ENCODE data around the gene RIMS1.

The RIMS1 gene

DNA sequence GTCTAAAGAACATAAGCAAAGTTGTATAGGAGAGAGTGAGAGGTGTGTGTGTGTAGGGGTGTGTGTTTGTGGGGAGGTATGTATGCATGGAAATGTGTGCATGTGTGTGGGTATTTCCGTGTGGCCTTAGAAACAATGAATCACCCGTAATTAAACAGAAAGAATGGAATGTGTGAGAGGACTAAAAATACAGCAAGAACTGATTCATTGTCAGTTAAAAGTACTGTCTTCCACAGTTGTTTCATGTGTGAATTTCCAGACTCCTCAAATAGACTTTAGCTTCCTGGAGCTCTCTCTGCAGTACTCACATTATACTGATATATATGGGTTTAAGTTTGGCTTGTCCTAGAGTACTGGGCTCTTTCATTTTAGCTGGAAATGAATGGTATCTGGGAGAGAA lies 145.7 kb downstream of the RIMS1 start:
- Histone ChIP-seq H3K4me3 (replicated peaks; ENCODE audit: insufficient read depth, low read length) (no peak overlapping the region), H3K27ac (replicated peaks) (no peak overlapping the region), H3K27me3 (ENCODE audit: insufficient read depth, poor library complexity, severe bottlenecking) (peaks cover 3% of the 10 kb centered on the region)
- DNase-seq (ENCODE audit: low read depth in 1 of 2, low spot score in 1 of 2), result no peak
- TF ChIP-seq CTCF (IDR thresholded peaks at IDR 0.05; ENCODE audit: insufficient read depth, low read length), result no peak
- TF ChIP-seq SPI1 (IDR thresholded peaks at IDR 0.05; ENCODE audit: borderline replicate concordance, low read depth), result no peak
- no peak for TF ChIP-seq GABPA (IDR thresholded peaks at IDR 0.05; ENCODE audit: low read depth)
- TF ChIP-seq, protein P1, sequence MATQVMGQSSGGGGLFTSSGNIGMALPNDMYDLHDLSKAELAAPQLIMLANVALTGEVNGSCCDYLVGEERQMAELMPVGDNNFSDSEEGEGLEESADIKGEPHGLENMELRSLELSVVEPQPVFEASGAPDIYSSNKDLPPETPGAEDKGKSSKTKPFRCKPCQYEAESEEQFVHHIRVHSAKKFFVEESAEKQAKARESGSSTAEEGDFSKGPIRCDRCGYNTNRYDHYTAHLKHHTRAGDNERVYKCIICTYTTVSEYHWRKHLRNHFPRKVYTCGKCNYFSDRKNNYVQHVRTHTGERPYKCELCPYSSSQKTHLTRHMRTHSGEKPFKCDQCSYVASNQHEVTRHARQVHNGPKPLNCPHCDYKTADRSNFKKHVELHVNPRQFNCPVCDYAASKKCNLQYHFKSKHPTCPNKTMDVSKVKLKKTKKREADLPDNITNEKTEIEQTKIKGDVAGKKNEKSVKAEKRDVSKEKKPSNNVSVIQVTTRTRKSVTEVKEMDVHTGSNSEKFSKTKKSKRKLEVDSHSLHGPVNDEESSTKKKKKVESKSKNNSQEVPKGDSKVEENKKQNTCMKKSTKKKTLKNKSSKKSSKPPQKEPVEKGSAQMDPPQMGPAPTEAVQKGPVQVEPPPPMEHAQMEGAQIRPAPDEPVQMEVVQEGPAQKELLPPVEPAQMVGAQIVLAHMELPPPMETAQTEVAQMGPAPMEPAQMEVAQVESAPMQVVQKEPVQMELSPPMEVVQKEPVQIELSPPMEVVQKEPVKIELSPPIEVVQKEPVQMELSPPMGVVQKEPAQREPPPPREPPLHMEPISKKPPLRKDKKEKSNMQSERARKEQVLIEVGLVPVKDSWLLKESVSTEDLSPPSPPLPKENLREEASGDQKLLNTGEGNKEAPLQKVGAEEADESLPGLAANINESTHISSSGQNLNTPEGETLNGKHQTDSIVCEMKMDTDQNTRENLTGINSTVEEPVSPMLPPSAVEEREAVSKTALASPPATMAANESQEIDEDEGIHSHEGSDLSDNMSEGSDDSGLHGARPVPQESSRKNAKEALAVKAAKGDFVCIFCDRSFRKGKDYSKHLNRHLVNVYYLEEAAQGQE (IDR thresholded peaks at IDR 0.05; ENCODE audit: insufficient replicate concordance, low read depth), result no peak
- no peak for TF ChIP-seq POLR2AphosphoS5 (IDR thresholded peaks at IDR 0.05; ENCODE audit: low read depth)

DNA sequence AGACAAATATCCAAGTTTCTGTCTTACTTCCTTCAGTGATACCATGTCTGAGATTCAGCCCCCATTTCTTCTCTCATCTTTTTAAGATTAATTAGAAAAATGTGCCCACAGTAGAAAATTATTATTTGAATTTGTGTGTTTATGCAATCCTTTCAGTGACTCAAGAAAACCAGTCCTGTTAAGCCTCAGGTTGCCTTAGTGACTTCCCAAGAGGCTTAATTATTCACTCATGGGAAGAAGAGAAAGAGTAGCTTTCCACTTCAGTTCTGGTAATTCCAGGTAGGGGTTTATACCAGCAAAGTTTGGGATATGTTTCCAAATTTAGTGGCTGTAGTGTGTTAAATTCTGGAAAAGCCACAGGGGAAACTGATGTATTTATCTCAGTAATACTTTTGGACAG lies 149.1 kb downstream of the RIMS1 start:
- no peak overlapping the region for H3K4me3 ChIP-seq (replicated peaks; ENCODE audit: insufficient read depth, low read length)
- TF ChIP-seq, protein P1 (IDR thresholded peaks at IDR 0.05; ENCODE audit: insufficient replicate concordance, low read depth), result no peak
- TF ChIP-seq SPI1 (IDR thresholded peaks at IDR 0.05; ENCODE audit: borderline replicate concordance, low read depth), result no peak
- TF ChIP-seq POLR2AphosphoS5 (IDR thresholded peaks at IDR 0.05; ENCODE audit: low read depth), result no peak
- no peak for TF ChIP-seq GABPA (IDR thresholded peaks at IDR 0.05; ENCODE audit: low read depth)
- TF ChIP-seq CTCF (IDR thresholded peaks at IDR 0.05; ENCODE audit: insufficient read depth, low read length), result no peak
- DNase-seq (ENCODE audit: low read depth in 1 of 2, low spot score in 1 of 2), result no peak
- peaks cover 3% of the 10 kb centered on the region for H3K27me3 ChIP-seq (ENCODE audit: insufficient read depth, poor library complexity, severe bottlenecking)
- no peak overlapping the region for H3K27ac ChIP-seq (replicated peaks)

GRCh38 chr6:72035966-72036365 lies 149.6 kb downstream of the RIMS1 start:
- Histone ChIP-seq H3K27me3 (ENCODE audit: insufficient read depth, poor library complexity, severe bottlenecking) (peaks cover 3% of the 10 kb centered on the region), H3K27ac (replicated peaks) (no peak overlapping the region), H3K4me3 (replicated peaks; ENCODE audit: insufficient read depth, low read length) (no peak overlapping the region)
- no peak for TF ChIP-seq GABPA (IDR thresholded peaks at IDR 0.05; ENCODE audit: low read depth)
- no peak for TF ChIP-seq SPI1 (IDR thresholded peaks at IDR 0.05; ENCODE audit: borderline replicate concordance, low read depth)
- TF ChIP-seq, protein P1 (IDR thresholded peaks at IDR 0.05; ENCODE audit: insufficient replicate concordance, low read depth), result no peak
- no peak for TF ChIP-seq POLR2AphosphoS5 (IDR thresholded peaks at IDR 0.05; ENCODE audit: low read depth)
- no peak for TF ChIP-seq CTCF (IDR thresholded peaks at IDR 0.05; ENCODE audit: insufficient read depth, low read length)
- DNase-seq (ENCODE audit: low read depth in 1 of 2, low spot score in 1 of 2), result no peak
